ENCODE results near the gene MUS81.
A peak's percentile ranks its signal among the peaks of the same experiment; 100 is the strongest.
"Not testable (repeated sequence)": the region's sequence is repeated elsewhere in the genome, so short reads cannot be mapped to it uniquely, and the experiment has no call there.

The MUS81 gene

GRCh38 chr11:65888163-65888814 lies 28.1 kb downstream of the MUS81 start, which contains the start of gene FIBP:
FIBP (minus strand) TSS chr11:65888471; CDS start chr11:65888418, 53 bp downstream.
- DNase-seq (ENCODE audit: insufficient read length, low spot score) (peak; percentile 95), FAIRE-seq (no peak)
- TF ChIP-seq, protein P1, sequence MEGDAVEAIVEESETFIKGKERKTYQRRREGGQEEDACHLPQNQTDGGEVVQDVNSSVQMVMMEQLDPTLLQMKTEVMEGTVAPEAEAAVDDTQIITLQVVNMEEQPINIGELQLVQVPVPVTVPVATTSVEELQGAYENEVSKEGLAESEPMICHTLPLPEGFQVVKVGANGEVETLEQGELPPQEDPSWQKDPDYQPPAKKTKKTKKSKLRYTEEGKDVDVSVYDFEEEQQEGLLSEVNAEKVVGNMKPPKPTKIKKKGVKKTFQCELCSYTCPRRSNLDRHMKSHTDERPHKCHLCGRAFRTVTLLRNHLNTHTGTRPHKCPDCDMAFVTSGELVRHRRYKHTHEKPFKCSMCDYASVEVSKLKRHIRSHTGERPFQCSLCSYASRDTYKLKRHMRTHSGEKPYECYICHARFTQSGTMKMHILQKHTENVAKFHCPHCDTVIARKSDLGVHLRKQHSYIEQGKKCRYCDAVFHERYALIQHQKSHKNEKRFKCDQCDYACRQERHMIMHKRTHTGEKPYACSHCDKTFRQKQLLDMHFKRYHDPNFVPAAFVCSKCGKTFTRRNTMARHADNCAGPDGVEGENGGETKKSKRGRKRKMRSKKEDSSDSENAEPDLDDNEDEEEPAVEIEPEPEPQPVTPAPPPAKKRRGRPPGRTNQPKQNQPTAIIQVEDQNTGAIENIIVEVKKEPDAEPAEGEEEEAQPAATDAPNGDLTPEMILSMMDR (IDR thresholded peaks at IDR 0.05; ENCODE audit: insufficient read depth, missing control alignments) = peak; percentile 46

DNA sequence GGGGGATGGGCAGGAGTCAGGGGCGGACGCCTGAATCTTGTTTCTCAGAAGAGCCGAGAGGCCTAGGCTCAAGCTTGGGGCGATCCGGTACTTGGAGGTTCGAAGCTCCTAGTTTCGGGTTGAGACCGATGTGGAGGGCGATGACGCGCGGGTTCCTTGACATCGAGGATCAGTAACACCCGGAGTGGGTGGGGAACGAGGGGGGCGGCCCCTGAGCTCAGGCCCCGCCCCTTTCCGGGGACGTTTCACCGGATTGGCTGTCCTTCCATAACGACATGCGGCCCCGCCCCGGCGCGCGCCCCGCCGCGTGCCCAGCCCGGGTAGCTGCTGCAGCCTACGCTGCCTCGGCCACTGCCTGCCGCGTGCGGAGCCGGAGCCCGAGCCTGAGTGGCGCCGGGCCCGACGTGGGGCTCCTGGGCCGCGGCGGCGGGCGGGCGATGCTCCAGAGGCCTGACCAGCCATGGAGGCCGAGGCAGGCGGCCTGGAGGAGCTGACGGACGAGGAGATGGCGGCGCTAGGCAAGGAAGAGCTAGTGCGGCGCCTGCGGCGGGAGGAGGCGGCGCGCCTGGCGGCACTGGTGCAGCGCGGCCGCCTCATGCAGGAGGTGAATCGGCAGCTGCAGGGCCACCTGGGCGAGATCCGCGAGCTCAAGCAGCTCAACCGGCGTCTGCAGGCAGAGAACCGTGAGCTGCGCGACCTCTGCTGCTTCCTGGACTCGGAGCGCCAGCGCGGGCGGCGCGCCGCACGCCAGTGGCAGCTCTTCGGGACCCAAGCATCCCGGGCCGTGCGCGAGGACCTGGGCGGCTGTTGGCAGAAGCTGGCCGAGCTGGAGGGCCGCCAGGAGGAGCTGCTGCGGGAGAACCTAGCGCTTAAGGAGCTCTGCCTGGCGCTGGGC lies 30.3 kb downstream of the MUS81 start, which contains the start of gene CCDC85B:
Gene CCDC85B (plus strand): TSS at position 350 of the 895 bp plus-strand sequence. CDS start 111 bp downstream, at position 461.
- TF ChIP-seq, protein P1 (IDR thresholded peaks at IDR 0.05; ENCODE audit: insufficient read depth, missing control alignments) = no peak
- DNase-seq (ENCODE audit: insufficient read length, low spot score) (peak; percentile 89), FAIRE-seq (no peak)

DNA sequence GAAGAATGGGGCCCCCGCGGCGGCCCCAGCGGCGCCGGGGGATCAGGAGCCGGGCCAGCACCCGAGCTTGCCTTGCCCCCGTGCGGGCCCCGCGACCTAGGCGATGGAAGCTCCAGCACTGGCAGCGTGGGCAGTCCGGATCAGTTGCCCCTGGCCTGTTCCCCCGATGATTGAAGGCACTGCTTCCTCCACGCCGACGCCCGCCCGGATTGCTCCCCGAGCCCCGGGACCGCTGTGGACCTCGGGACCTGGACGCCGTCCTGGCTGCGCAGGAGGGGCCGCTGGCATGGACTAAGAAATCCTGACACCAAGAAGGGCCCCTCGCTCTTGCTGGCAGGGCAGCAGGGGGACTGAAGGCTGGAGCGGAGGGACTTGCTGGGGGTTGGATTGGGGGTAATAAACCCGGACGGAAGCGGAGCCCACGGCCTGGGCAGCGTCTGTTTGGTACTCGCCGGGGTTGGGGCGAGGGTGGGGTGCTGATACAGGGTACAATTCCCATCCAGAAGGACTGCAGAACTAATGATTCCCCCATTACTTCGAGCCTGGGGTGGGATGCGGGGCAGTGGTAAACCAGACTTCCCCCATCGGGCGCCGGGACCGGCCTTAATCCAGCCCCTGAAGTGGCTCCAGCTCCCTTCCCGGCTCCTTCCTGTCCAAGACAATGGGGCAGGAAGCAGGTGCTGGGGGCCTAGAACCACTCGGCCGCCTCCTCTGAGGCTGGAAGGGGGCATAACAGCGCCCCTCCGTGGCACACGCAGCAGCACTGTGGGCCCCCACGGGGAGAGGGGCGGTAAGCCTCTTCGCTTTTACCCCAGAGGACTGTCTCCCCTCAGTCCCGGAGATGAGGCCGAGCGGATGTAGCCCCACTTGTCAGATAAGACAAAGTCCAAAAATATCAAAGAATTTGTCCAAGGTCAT lies 31.2 kb downstream of the MUS81 start:
- TF ChIP-seq, protein P1 (IDR thresholded peaks at IDR 0.05; ENCODE audit: insufficient read depth, missing control alignments) = peak; percentile 53
- FAIRE-seq (no peak), DNase-seq (ENCODE audit: insufficient read length, low spot score) (no peak)

DNA sequence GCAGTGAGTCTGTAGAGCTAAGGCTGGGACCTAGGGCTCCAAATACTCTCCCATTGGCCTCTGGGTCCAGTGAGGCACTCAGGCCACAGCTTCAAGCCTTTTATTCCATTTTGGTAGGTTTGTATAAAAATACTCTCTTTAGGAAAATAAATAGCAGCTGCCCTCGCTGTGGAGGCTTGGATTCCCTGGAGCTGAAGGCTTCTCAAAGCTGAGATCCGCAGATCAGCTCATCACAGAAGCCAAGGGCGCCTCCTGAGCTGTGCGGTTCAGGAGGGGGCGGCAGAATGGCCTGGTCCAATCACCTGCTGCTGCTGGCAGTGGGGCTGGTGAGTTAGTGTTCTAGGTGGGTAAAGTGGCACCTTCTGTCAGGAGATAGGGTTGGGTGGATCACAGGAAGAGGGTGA lies 31.9 kb downstream of the MUS81 start:
- not testable (repeated sequence) for FAIRE-seq; DNase-seq (ENCODE audit: insufficient read length, low spot score)

- TF ChIP-seq, protein P1 (IDR thresholded peaks at IDR 0.05; ENCODE audit: insufficient read depth, missing control alignments) = no peak
- FAIRE-seq (no peak), DNase-seq (ENCODE audit: insufficient read length, low spot score) (no peak)
Observed at GRCh38 chr11:65892661-65893317, 32.6 kb downstream of the MUS81 start.

- DNase-seq (ENCODE audit: insufficient read length, low spot score) = no peak
- TF ChIP-seq, protein P1 (IDR thresholded peaks at IDR 0.05; ENCODE audit: insufficient read depth, missing control alignments) = no peak
- no peak for FAIRE-seq
Observed at GRCh38 chr11:65894034-65894591, 33.9 kb downstream of the MUS81 start.
